ENCODE data around the gene PLA2G6.
A peak's percentile ranks its signal among the peaks of the same experiment; 100 is the strongest.

The PLA2G6 gene

GRCh38 chr22:38214302-38215056, 32.8 kb upstream of the PLA2G6 start:
- DNase-seq (ENCODE audit: low read depth in 1 of 2, low spot score in 1 of 2): peak; percentile 52 to 54

GRCh38 chr22:38213990-38214301, 32.3 kb upstream of the PLA2G6 start:
- no peak for DNase-seq (ENCODE audit: low read depth in 1 of 2, low spot score in 1 of 2)

GRCh38 chr22:38213319-38213989, 31.8 kb upstream of the PLA2G6 start:
- no peak for DNase-seq (ENCODE audit: low read depth in 1 of 2, low spot score in 1 of 2)

- no peak for DNase-seq (ENCODE audit: low read depth in 1 of 2, low spot score in 1 of 2)
Measured at GRCh38 chr22:38212442-38212841, 30.8 kb upstream of the PLA2G6 start.

- DNase-seq (ENCODE audit: low read depth in 1 of 2, low spot score in 1 of 2): no peak
Measured at GRCh38 chr22:38211556-38211955, 29.9 kb upstream of the PLA2G6 start.

GRCh38 chr22:38208551-38208968, 26.9 kb upstream of the PLA2G6 start:
- no peak for DNase-seq (ENCODE audit: low read depth in 1 of 2, low spot score in 1 of 2)

GRCh38 chr22:38207898-38208432, 26.3 kb upstream of the PLA2G6 start:
- no peak for DNase-seq (ENCODE audit: low read depth in 1 of 2, low spot score in 1 of 2)

GRCh38 chr22:38205261-38206128, 23.9 kb upstream of the PLA2G6 start:
- no peak for DNase-seq (ENCODE audit: low read depth in 1 of 2, low spot score in 1 of 2)

- no peak for DNase-seq (ENCODE audit: low read depth in 1 of 2, low spot score in 1 of 2)
Measured at GRCh38 chr22:38204784-38205183, 23.2 kb upstream of the PLA2G6 start.

- DNase-seq (ENCODE audit: low read depth in 1 of 2, low spot score in 1 of 2): no peak
Measured at GRCh38 chr22:38203855-38204514, 22.4 kb upstream of the PLA2G6 start.

GRCh38 chr22:38203090-38203810, 21.6 kb upstream of the PLA2G6 start:
- no peak for DNase-seq (ENCODE audit: low read depth in 1 of 2, low spot score in 1 of 2)

- peak in 1 of 2 donors; percentile 34 for DNase-seq (ENCODE audit: low read depth in 1 of 2, low spot score in 1 of 2)
Measured at GRCh38 chr22:38202437-38203089, 20.9 kb upstream of the PLA2G6 start.

GRCh38 chr22:38201711-38202436, 20.2 kb upstream of the PLA2G6 start, which contains the start of gene MAFF:
Gene MAFF (plus strand): TSS chr22:38201994. CDS start chr22:38213854, 11,860 bp downstream.
- peak; percentile 73 to 78 for DNase-seq (ENCODE audit: low read depth in 1 of 2, low spot score in 1 of 2)

- DNase-seq (ENCODE audit: low read depth in 1 of 2, low spot score in 1 of 2): no peak
Measured at GRCh38 chr22:38201371-38201710, 19.7 kb upstream of the PLA2G6 start.

GRCh38 chr22:38199826-38200559, 18.4 kb upstream of the PLA2G6 start:
- DNase-seq (ENCODE audit: low read depth in 1 of 2, low spot score in 1 of 2): no peak

GRCh38 chr22:38196791-38197419, 15.3 kb upstream of the PLA2G6 start:
- no peak for DNase-seq (ENCODE audit: low read depth in 1 of 2, low spot score in 1 of 2)

- DNase-seq (ENCODE audit: low read depth in 1 of 2, low spot score in 1 of 2): no peak
Measured at GRCh38 chr22:38193580-38193979, 11.9 kb upstream of the PLA2G6 start.

GRCh38 chr22:38192475-38192863, 10.8 kb upstream of the PLA2G6 start:
- DNase-seq (ENCODE audit: low read depth in 1 of 2, low spot score in 1 of 2): no peak
